Esophagus (tissue), 2 donors: ENCODE data around the gene PMIS2. TPM values are rescaled to one million over a fixed set of nuclear protein-coding genes. Genes with fewer than 3 reads are reported as not detected.
A peak's percentile ranks its signal among the peaks of the same experiment; 100 is the strongest.

Experiments
- H3K27ac ChIP-seq, 2 donors: one replicate each; pipeline ENCODE4 v1.5.1; 2013; ENCODE audit warnings: low read depth in 2 of 2, mild to moderate bottlenecking in 2 of 2, inconsistent platforms in 1 of 2, low read length in 1 of 2, moderate library complexity in 1 of 2
- H3K27me3 ChIP-seq, 2 donors: one replicate each; pipeline ENCODE4 v1.6.1; 2013; ENCODE audit warnings: low read length in 2 of 2, control low read depth in 1 of 2, mild to moderate bottlenecking in 1 of 2; ENCODE audit not compliant: insufficient read depth in 2 of 2, control insufficient read depth in 1 of 2
- H3K36me3 ChIP-seq, 2 donors: one replicate each; pipeline ENCODE4 v1.6.1; 2013; ENCODE audit warnings: low read length in 1 of 2; ENCODE audit not compliant: control insufficient read depth in 2 of 2, insufficient read depth in 2 of 2
- H3K4me1 ChIP-seq, 2 donors: one replicate each; pipeline ENCODE4 v1.6.1; 2013; ENCODE audit warnings: low read length in 1 of 2; ENCODE audit not compliant: control insufficient read depth in 2 of 2, insufficient read depth in 2 of 2
- H3K4me3 ChIP-seq, 2 donors: one replicate each; pipeline ENCODE4 v1.5.1; 2013; ENCODE audit warnings: low read length in 2 of 2, mild to moderate bottlenecking in 2 of 2, low read depth in 1 of 2, moderate library complexity in 1 of 2
- H3K9me3 ChIP-seq, 2 donors: one replicate each; pipeline ENCODE4 v1.6.1; 2013; ENCODE audit warnings: mild to moderate bottlenecking in 2 of 2, low read depth in 1 of 2, low read length in 1 of 2, moderate library complexity in 1 of 2; ENCODE audit not compliant: control insufficient read depth in 2 of 2, insufficient read depth in 1 of 2
- WGBS, 2 donors: extraction: QIAGEN DNeasy Blood & Tissue Kit; methylation state at CpG; one replicate each; pipeline ENCODE4 v1.1.7; 2013; 5-methylcytosine and 5-hydroxymethylcytosine counted together
- polyA plus RNA-seq, 2 donors: library from polyadenylated mRNA; stranded (reverse); fragments of 200-250 nt; gene quantifications; one replicate each; pipeline ENCODE4 v1.2.3, GENCODE V29; 2013
- donor health status: healthy with polysubstance abuse.
- donor health status: Bipolar disorder and iron deficiency.

The PMIS2 gene
- polyA plus RNA-seq, 2 donors = not detected

DNA sequence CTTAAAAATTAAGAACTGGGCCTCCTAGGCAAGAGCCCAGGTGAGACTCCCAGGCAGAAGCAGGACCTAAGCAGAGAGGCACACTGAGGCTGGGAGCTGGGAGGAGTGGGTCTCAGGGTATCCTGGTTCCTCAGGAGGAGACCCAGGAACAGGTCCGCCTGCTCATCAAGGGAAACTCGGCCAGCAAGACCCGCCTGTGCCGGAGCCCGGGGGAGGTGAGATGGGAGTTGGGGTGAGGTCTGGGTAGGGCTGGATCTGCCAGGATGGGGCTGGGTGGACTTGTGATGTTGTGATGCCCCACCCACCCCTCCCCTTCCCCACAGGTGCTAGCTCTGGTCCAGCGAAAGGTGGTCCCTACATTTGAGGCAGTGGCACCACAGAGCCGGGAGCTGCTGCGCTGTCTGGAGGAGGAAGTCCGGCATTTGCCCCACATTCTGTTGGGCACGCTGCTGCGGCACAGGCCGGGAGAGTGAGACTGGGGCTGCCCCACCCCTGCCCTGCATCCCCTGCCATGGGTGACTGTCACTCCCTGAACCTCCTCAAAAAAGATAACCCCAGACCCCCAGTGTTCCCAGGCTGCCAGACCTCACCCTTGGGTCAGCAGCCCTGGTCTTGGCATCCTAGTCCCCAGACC lies 33.4 kb downstream of the PMIS2 start:
- Histone ChIP-seq H3K36me3 (peaks cover 0 to 15% of the 10 kb centered on the region in 2 donors), H3K4me1 (no peaks in the 10 kb centered on the region), H3K4me3 (no peak overlapping the region), H3K27ac (no peak overlapping the region), H3K9me3 (no peaks in the 10 kb centered on the region), H3K27me3 (no peaks in the 10 kb centered on the region)
- WGBS, 2 donors = 92 to 96% methylated on average over 12 of the region's 12 CpGs

DNA sequence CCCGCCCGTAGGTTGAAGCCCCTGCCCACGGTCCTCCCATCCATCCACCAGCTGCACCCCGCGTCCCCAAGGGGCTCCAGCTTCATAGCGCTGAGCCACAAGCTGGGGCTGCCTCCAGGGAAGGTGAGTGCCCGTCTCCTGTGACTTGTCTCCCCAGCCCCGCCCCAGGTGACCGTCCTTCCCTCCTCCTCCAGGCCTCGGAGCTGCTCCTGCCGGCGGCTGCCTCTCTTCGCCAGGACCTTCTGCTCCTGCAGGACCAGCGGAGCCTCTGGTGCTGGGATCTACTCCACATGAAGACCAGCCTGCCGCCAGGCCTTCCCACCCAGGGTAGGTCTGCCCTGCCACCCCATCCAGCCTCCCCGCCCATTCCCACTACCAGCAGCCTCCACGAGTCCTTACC lies 34.0 kb downstream of the PMIS2 start:
- H3K4me3 ChIP-seq = no peak overlapping the region
- no peaks in the 10 kb centered on the region for H3K27me3 ChIP-seq
- no peaks in the 10 kb centered on the region for H3K4me1 ChIP-seq
- 91 to 94% methylated on average over 17 of the region's 17 CpGs for WGBS, 2 donors
- peaks cover 0 to 14% of the 10 kb centered on the region in 2 donors for H3K36me3 ChIP-seq
- no peak overlapping the region for H3K27ac ChIP-seq
- no peaks in the 10 kb centered on the region for H3K9me3 ChIP-seq

DNA sequence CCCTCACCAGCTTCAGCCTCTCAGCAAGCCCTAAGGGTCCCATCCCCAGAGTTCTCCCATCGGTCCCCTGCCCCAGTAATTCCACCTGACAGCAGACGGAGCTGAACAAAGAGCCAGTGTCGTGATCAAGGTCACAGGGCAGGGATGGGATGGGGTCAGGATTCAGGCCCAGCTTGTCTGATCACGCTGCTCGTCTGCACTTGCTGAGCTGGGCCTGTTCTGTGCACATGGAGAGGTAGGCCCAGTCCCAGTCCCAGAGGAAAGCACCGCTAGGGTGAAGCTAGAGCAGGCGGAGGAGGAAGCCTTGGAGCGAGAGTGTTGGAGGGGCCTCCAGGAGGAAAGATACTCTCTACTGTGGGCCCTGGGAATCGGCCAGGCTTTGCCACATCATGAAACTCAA lies 35.7 kb downstream of the PMIS2 start:
- 94 to 95% methylated on average over 9 of the region's 9 CpGs for WGBS, 2 donors

DNA sequence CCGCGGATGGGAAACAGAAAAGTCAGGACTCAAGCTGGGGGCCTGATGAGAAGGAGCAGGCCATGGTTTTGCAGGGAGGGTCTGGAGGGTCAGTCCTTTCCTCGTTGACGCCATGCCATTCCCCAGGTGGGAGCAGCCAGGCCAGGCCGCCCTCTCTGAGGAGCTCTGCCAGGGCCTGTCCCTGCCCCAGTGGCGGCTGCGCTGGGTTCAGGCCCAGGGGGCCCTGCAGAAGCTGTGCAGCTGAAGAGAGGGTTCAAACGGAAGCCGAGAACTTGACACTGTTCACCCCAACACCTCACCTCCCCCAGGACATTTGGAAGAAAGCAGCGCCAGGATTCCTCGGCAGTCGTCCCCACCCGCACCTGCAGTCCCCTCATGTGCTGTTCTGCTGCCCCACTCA lies 36.8 kb downstream of the PMIS2 start:
- 85 to 89% methylated on average over 12 to 13 of the region's 13 CpGs for WGBS, 2 donors
- H3K4me1 ChIP-seq = no peaks in the 10 kb centered on the region
- no peaks in the 10 kb centered on the region for H3K27me3 ChIP-seq
- no peak overlapping the region for H3K4me3 ChIP-seq
- peaks cover 0 to 12% of the 10 kb centered on the region in 2 donors for H3K36me3 ChIP-seq
- no peaks in the 10 kb centered on the region for H3K9me3 ChIP-seq
- H3K27ac ChIP-seq = no peak overlapping the region

More for the DNA sequence above, 35.7 kb downstream of the PMIS2 start:
- Histone ChIP-seq H3K27me3 (no peaks in the 10 kb centered on the region), H3K27ac (no peak overlapping the region), H3K9me3 (no peaks in the 10 kb centered on the region), H3K4me1 (no peaks in the 10 kb centered on the region), H3K36me3 (peaks cover 0 to 12% of the 10 kb centered on the region in 2 donors), H3K4me3 (no peak overlapping the region)

DNA sequence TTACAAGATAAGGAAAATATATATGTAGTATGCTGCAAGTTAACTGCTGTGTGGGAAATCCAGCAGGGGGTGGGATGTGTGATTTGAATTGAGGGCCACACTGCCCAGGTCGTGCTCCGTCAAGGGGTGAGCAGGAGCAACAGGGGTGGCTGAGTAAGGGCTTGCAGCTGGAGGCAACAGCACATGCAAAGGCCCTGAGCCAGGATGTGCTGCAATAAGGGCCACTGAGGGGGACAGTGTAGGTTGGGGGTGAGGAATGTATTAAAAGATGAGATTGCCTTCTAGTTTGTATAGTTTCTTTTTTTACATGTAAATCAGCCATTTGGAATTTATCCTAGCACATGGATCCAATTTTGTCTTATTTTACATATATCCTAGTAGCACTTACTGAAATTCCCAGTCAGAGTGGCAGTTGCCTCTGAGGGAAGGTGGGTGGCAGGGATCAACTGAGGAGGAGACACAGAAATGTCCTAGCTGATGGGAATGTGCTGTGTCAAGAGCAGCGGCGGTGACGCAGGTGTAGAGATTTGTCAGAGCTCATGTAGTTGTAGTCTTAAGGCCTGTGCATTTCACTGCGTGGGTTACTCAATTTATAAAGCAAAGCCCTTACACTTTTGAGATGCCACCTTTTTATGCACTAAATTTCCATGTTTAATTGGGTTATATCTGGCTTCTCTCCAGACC lies 37.5 kb downstream of the PMIS2 start:
- no peaks in the 10 kb centered on the region for H3K27me3 ChIP-seq
- H3K4me3 ChIP-seq = no peak overlapping the region
- H3K9me3 ChIP-seq = no peaks in the 10 kb centered on the region
- 86 to 92% methylated on average over 6 of the region's 6 CpGs for WGBS, 2 donors
- H3K27ac ChIP-seq = no peak overlapping the region
- H3K36me3 ChIP-seq = peaks cover 0 to 12% of the 10 kb centered on the region in 2 donors
- no peaks in the 10 kb centered on the region for H3K4me1 ChIP-seq

DNA sequence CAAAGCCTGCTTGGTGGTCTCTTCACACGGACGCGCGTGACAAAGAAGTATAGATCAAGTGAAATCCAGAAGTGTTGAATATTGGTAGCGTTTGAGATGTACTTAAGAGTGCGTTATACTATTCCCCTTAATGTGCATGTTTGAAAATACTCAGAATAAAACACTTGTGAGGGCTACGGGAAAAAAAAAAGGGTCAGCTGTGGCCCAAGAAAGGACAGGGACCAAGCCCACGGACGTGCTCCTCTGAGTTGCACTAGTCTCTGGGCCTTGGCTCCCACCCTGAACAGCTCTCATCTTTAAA lies 42.2 kb downstream of the PMIS2 start:
- Histone ChIP-seq H3K27ac (peak overlapping the region; percentile 97 to 98), H3K4me3 (peak overlapping the region; percentile 84 to 97), H3K36me3 (peaks cover 12 to 22% of the 10 kb centered on the region in 2 donors), H3K9me3 (no peaks in the 10 kb centered on the region), H3K27me3 (no peaks in the 10 kb centered on the region), H3K4me1 (peaks cover 2 to 4% of the 10 kb centered on the region in 2 donors)
- WGBS, 2 donors = 10% methylated on average over 9 of the region's 9 CpGs

DNA sequence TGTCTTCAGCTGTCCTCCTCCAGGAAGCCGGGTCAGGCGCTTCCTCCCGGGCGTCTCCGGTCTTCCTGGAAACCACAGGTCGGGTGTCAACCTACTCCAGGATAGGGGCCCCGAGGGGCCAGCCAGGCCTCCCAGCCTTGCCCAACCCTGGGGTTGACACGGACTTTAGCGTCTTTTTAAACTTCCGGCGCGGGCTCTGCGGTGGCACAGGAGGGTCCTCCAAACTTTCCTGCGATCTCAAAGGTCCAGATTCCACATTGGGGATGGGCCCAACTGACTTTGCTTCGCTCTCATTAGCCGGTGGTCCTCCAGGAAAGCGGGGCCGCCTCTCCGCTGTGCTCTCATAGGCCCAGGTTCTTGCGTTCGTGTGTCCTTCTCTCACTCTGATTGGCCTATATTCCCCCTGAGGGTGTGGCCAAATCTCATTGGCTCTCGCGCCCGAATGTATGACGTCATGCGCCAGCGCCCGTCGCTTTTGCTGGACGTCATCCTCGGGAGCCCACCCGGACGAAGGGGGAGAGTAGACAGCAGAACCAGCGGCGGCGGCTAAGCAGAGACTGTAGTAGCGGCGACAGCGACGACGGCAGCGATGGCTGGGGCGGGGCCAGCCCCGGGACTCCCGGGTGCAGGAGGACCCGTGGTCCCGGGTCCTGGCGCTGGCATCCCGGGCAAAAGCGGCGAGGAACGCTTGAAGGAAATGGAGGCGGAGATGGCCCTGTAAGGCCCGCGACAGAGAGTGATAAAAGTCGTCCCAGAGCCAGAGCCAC lies 42.8 kb downstream of the PMIS2 start, which contains the start of gene RBM42:
Gene RBM42, plus strand, starts transcription at position 472 of the 767 bp plus-strand sequence. Its CDS starts 118 bp downstream, at position 590.
- Histone ChIP-seq H3K4me3 (peak within 1 kb of the TSS; percentile 84 to 97), H3K9me3 (no peaks in the 10 kb centered on the region), H3K4me1 (peaks cover 2 to 4% of the 10 kb centered on the region in 2 donors), H3K27ac (peak within 1 kb of the TSS; percentile 97 to 98), H3K27me3 (no peaks in the 10 kb centered on the region), H3K36me3 (peaks cover 12 to 27% of the 10 kb centered on the region in 2 donors)
- WGBS, 2 donors = 0% methylated on average over 56 of the region's 56 CpGs

DNA sequence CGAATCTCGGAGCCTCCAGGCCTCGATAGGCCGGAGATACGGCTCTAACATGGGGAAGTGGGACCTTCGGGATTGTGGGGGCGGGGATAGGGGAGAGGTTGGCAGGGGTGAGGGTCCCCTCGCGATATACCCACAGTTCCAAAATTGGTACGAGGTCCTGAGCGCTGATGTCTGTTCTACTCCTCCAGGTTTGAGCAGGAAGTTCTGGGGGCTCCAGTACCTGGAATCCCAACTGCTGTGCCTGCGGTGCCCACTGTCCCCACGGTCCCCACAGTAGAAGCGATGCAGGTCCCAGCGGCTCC lies 43.3 kb downstream of the PMIS2 start:
- WGBS, 2 donors = 6% methylated on average over 15 of the region's 15 CpGs

DNA sequence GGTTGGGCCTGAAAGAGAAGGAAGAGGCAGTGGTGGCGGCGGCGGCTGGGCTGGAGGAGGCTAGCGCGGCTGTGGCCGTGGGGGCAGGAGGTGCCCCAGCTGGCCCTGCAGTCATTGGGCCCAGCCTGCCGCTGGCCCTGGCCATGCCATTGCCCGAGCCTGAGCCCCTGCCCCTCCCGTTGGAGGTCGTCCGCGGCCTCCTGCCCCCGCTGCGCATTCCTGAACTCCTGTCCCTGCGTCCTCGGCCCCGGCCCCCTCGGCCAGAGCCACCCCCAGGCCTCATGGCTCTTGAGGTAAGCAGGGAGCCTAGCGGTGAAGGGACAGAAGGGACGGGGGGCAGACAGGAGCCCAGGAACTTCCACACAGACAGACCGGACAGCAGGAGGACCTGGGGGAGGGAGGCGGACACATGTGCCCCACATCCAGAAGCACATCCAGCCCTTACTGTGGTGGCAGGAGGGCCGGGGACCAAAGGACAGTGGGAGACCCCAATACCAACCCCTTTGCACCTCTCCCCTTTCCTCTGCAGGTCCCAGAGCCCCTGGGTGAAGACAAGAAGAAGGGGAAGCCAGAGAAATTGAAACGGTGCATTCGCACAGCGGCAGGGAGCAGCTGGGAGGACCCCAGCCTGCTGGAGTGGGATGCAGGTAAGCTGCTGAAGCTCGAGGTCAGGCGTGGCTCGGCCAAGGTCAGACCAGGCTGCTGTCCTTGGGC lies 47.9 kb downstream of the PMIS2 start:
- no peak overlapping the region for H3K27ac ChIP-seq
- no peaks in the 10 kb centered on the region for H3K27me3 ChIP-seq
- peaks cover 26 to 54% of the 10 kb centered on the region in 2 donors for H3K36me3 ChIP-seq
- H3K9me3 ChIP-seq = no peaks in the 10 kb centered on the region
- peaks cover 2 to 4% of the 10 kb centered on the region in 2 donors for H3K4me1 ChIP-seq
- WGBS, 2 donors = 91% methylated on average over 29 of the region's 29 CpGs
- no peak overlapping the region for H3K4me3 ChIP-seq

More for the DNA sequence above, 43.3 kb downstream of the PMIS2 start:
- Histone ChIP-seq H3K4me3 (peak overlapping the region; percentile 84 to 97), H3K4me1 (peaks cover 2 to 4% of the 10 kb centered on the region in 2 donors), H3K27ac (peak overlapping the region; percentile 63 to 89), H3K27me3 (no peaks in the 10 kb centered on the region), H3K9me3 (no peaks in the 10 kb centered on the region), H3K36me3 (peaks cover 15 to 33% of the 10 kb centered on the region in 2 donors)
